Natural killer cell treated with Interleukin-12 subunit alpha and Interleukin-12 subunit beta and Interleukin-15 and Interleukin-18, amount 100 ng/mL, for 72 hours (primary cell): ENCODE measurements around the gene BZW1. TPM values are rescaled to one million over a fixed set of nuclear protein-coding genes. Genes with fewer than 3 reads are reported as not detected.

ENCODE experiments used
- ATAC-seq, 2 donors: fragments of 150-1000 bp; cut with Tn5 transposase in 1 of 2; sonication (Bioruptor Pico), chemical (Tn5 transposase) in 1 of 2; 2 replicates each; pipeline ENCODE4 v1.10.0; 2021
- DNase-seq: peaks from one replicate; pipeline ENCODE4 v3.0.0; 2022; ENCODE audit warnings: low spot score
- H3K27ac Mint-ChIP-seq, 2 donors: 1 replicate in 1 of 2; 2 replicates in 1 of 2; pipeline ENCODE4 v1.8.0; 2022; ENCODE audit warnings: mixed read lengths in 2 of 2, mild to moderate bottlenecking in 1 of 2, moderate library complexity in 1 of 2
- H3K27me3 Mint-ChIP-seq, 2 donors: 1 replicate in 1 of 2; 2 replicates in 1 of 2; pipeline ENCODE4 v1.8.0; 2022; ENCODE audit warnings: mixed read lengths in 2 of 2
- H3K36me3 Mint-ChIP-seq: one replicate; pipeline ENCODE4 v1.8.0; 2022; ENCODE audit warnings: mixed read lengths
- H3K4me1 Mint-ChIP-seq, 2 donors: 1 replicate in 1 of 2; 2 replicates in 1 of 2; pipeline ENCODE4 v1.8.0; 2022; ENCODE audit warnings: low read depth in 2 of 2, mixed read lengths in 2 of 2, mild to moderate bottlenecking in 1 of 2
- H3K4me3 Mint-ChIP-seq: one replicate; pipeline ENCODE4 v1.8.0; 2022; ENCODE audit warnings: mixed read lengths
- H3K9me3 Mint-ChIP-seq: 2 replicates; pipeline ENCODE4 v1.8.0; 2022; ENCODE audit warnings: mixed read lengths
- total RNA-seq, 2 donors: library from RNA; stranded (reverse); gene quantifications; one replicate each; pipeline ENCODE4 v1.2.3, GENCODE V29; 2022

Gene BZW1
- total RNA-seq, 2 donors from 2014 or later: 327 to 422 TPM

DNA sequence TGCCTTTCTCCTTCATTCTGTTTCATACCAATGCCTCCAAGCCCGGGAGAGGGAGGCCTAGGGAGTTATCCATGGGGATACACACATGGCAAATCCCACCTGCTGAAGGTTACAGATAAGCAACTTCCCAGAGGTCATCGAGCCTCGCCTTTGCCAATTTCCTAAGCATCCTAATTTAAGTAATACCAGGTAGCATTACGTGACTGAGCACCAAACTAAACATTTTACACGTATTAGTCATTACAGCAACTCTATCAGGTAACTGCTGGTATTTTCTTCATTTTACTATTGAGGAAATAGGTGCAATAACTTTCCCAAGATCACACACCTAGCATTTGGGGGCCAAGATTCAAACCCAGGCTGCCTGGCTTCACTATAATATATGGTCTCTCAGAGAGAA lies 30.1 kb upstream of the BZW1 start:
- Mint-ChIP-seq H3K27me3 (peaks cover 0 to 3% of the 10 kb centered on the region in 2 donors), H3K27ac (no peak overlapping the region), H3K4me3 (no peak overlapping the region), H3K4me1 (no peaks in the 10 kb centered on the region), H3K36me3 (no peaks in the 10 kb centered on the region), H3K9me3 (no peaks in the 10 kb centered on the region)
- ATAC-seq: no peak
- DNase-seq: no peak

DNA sequence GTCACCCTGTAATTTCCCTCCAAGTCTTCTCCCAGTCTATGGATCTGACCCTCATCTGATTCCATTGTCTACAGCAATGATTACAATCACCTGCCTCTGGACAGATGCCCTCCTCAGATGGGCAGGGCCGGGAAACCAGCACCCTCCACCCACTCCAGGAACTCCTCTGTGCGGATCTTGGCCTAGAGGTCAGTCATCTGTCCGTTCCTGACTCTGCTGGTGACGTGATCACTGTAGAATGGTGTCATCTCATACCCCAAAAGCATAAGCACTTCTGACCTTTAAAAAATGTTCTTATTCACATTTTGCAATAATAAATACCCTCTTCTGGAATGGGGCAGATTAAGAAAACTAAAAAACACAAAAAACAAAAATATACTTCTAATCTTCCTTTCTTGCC lies 29.5 kb upstream of the BZW1 start:
- Mint-ChIP-seq H3K4me1 (no peaks in the 10 kb centered on the region), H3K4me3 (no peak overlapping the region), H3K9me3 (no peaks in the 10 kb centered on the region), H3K27me3 (peaks cover 0 to 3% of the 10 kb centered on the region in 2 donors), H3K36me3 (no peaks in the 10 kb centered on the region), H3K27ac (no peak overlapping the region)
- ATAC-seq (no peak), DNase-seq (no peak)

DNA sequence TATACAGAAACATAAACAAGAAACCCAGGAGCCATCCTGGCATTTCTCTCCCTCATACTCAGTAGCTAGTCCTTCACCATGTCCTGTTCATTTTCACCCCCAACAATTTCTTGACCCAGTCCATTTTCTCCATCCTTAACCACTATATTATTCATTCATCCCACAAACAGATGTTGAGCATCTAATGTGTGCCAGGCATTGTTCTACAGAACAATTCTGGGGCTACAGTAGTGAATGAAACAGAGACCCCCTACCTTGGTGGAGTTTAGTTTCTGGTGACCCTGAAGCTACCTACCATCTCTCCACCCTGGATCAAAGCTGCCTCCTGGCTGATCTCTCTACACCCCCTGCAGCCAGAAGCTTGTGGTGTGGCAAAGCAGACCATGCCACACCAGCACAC lies 27.5 kb upstream of the BZW1 start:
- H3K36me3 Mint-ChIP-seq: no peaks in the 10 kb centered on the region
- no peak overlapping the region for H3K27ac Mint-ChIP-seq
- ATAC-seq (no peak), DNase-seq (no peak)
- H3K27me3 Mint-ChIP-seq: peaks cover 0 to 6% of the 10 kb centered on the region in 2 donors
- no peaks in the 10 kb centered on the region for H3K9me3 Mint-ChIP-seq
- H3K4me3 Mint-ChIP-seq: no peak overlapping the region
- H3K4me1 Mint-ChIP-seq: peaks cover 7 to 12% of the 10 kb centered on the region in 2 donors

DNA sequence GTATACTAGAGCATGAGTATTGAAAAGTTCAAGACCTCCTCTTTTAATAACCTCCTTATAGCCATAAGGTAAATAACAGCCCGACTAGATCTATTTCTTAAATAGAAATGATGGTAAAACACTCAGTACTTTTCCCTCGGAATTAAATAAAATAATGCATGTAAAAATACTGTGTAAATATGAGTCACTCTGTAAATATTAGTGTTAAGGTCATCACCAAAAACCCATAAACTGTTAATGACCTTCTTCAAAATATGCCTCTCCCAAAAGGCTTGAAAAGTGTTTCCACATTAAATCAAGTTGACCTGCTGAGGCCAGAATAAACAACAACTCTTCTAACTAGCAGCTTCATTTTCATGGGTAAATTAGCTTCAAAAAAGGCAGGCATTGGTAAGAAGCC lies 25.3 kb upstream of the BZW1 start:
- peaks cover 7 to 12% of the 10 kb centered on the region in 2 donors for H3K4me1 Mint-ChIP-seq
- no peaks in the 10 kb centered on the region for H3K9me3 Mint-ChIP-seq
- no peak for ATAC-seq
- H3K27me3 Mint-ChIP-seq: peaks cover 0 to 8% of the 10 kb centered on the region in 2 donors
- no peaks in the 10 kb centered on the region for H3K36me3 Mint-ChIP-seq
- no peak overlapping the region for H3K4me3 Mint-ChIP-seq
- no peak overlapping the region for H3K27ac Mint-ChIP-seq
- DNase-seq: no peak

DNA sequence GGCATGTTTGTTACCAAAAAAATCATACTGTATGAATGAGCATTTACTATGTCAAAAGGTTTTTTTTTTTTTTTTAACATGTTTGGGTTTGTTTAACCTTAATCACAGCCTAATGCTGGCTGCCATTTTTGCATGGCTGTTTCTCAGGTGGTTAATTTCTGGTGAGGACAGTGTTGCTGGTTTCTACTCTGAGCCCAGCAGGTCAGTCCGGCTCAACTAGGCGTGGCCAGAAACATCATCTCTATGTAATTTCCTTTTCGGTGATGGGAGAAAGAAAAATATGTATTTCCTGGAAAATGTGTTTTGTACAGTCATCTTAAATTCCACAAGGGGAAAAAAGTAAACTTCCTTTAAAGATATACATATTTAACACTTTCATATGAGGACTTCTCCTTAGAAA lies 24.9 kb upstream of the BZW1 start:
- Mint-ChIP-seq H3K36me3 (no peaks in the 10 kb centered on the region), H3K9me3 (no peaks in the 10 kb centered on the region), H3K4me1 (peaks cover 7 to 12% of the 10 kb centered on the region in 2 donors), H3K27me3 (peaks cover 0 to 9% of the 10 kb centered on the region in 2 donors), H3K4me3 (no peak overlapping the region), H3K27ac (no peak overlapping the region)
- DNase-seq (no peak), ATAC-seq (peak in 1 of 2 donors; percentile 55)

DNA sequence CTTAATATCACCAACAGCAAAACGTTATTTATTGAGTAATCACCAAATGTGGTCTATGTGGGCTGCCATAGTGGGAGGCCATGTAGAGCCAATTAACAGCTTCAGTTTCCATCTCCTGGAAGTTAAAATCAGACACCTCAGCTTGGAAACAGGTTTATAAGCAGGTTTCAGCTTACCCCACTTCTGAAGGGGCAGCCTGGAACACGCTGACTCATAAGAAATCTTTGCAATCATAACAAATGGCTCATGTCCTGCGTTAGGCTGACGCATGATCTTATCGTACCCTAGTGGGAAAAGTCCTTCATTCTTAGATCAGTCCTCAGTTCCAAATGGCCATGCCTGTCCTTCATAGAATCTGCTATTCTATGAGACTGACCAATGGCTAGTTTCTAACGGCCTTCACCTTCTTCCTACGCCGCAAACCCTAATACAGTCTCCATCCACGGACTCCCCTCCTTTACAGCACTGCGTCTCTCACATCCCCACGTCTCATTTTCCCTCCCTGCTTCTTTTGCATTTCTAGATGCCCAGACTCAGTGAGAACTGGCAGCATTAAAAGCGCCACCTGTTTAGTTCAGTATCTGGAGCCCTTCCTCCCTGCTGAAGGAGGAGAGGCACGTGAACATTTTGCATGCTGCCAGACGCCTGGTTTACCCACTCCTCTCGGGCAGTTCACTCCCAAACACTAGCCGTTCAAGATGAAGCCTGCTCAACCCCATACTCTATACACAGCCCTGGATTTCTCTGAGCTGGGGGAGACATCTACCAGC lies 24.2 kb upstream of the BZW1 start:
- H3K4me1 Mint-ChIP-seq: peaks cover 7 to 12% of the 10 kb centered on the region in 2 donors
- no peaks in the 10 kb centered on the region for H3K9me3 Mint-ChIP-seq

DNA sequence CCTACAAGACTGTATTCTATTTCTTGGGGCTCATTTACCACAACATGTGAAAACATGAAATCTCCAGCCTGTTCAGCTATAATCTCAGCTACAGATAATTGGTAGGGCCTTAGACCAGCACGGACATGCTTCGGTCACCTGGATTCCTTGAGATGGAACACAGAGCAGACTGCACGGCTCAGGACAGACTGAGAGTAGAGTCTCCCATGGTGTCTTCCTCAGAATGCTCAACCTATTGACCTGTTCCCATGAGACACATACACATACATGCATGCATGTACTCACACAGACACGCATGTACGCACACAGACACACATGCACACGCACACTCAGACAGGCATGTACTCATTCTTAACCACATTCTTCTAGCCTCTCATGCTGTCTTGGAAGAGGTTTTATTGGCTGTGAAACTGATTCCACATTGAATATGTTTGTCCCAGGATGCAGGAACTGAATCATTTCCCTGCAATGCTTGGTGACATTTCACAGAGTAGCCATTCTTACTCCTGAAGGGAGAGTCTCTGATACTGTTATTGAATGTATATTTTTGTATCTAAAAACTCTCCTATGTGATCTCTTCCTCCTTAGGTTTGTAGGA lies 23.5 kb upstream of the BZW1 start:
- Mint-ChIP-seq H3K9me3 (no peaks in the 10 kb centered on the region), H3K4me3 (no peak overlapping the region), H3K27me3 (peaks cover 0 to 9% of the 10 kb centered on the region in 2 donors), H3K36me3 (no peaks in the 10 kb centered on the region), H3K27ac (peak overlapping the region in 1 of 2 donors; percentile 72), H3K4me1 (peaks cover 7 to 12% of the 10 kb centered on the region in 2 donors)
- DNase-seq (no peak), ATAC-seq (no peak)

More for the DNA sequence above, 24.2 kb upstream of the BZW1 start:
- DNase-seq (no peak), ATAC-seq (peak; percentile 52 to 70)
- Mint-ChIP-seq H3K27me3 (peaks cover 0 to 9% of the 10 kb centered on the region in 2 donors), H3K36me3 (no peaks in the 10 kb centered on the region), H3K27ac (peak overlapping the region in 1 of 2 donors; percentile 72), H3K4me3 (peak overlapping the region; percentile 33)

DNA sequence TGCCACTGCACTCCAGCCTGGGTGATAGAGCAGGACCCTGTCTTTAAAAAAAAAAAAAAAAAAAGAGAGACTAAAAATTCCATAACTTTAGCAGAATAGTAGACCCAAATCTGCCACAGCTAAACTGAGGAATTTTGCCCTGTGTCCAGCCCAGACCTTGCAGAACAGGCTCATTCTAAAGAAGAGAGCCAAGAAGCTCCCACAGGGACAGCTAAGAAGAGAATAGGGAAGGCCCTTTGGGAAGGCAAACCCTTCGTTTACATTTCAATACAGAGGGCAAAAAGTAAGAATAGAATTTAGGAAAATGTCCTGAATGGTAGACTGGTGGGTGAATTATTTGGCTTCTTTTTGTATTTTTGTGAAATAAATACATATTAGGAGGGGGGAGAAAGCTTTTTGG lies 21.5 kb upstream of the BZW1 start:
- ATAC-seq: no peak
- no peak overlapping the region for H3K4me3 Mint-ChIP-seq

DNA sequence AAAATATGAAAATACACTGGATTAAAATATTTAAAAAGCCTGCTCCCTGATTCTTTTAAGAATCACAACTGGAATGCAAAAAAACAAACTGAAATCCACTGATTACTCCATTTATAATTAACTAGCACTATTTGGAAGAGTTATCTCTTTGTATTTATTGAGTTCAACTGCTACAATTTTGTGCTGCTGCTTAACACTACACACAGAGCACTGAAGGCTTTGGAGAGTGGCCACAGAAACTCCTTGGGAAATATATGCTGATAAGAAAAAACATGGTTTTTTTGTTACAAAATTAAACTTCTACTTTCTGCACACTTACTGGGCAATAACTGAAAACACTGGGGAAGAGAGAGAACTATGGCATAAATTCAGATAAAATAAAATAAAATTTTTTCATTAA lies 19.8 kb upstream of the BZW1 start:
- H3K36me3 Mint-ChIP-seq: no peaks in the 10 kb centered on the region
- H3K27me3 Mint-ChIP-seq: peaks cover 0 to 9% of the 10 kb centered on the region in 2 donors
- DNase-seq: no peak
- H3K9me3 Mint-ChIP-seq: no peaks in the 10 kb centered on the region
- H3K4me3 Mint-ChIP-seq: no peak overlapping the region
- H3K4me1 Mint-ChIP-seq: peaks cover 7 to 15% of the 10 kb centered on the region in 2 donors
- no peak overlapping the region for H3K27ac Mint-ChIP-seq
- no peak for ATAC-seq

More for the DNA sequence above, 21.5 kb upstream of the BZW1 start:
- Mint-ChIP-seq H3K27ac (no peak overlapping the region), H3K27me3 (peaks cover 0 to 9% of the 10 kb centered on the region in 2 donors), H3K4me1 (peaks cover 7 to 15% of the 10 kb centered on the region in 2 donors), H3K36me3 (no peaks in the 10 kb centered on the region), H3K9me3 (no peaks in the 10 kb centered on the region)
- no peak for DNase-seq

DNA sequence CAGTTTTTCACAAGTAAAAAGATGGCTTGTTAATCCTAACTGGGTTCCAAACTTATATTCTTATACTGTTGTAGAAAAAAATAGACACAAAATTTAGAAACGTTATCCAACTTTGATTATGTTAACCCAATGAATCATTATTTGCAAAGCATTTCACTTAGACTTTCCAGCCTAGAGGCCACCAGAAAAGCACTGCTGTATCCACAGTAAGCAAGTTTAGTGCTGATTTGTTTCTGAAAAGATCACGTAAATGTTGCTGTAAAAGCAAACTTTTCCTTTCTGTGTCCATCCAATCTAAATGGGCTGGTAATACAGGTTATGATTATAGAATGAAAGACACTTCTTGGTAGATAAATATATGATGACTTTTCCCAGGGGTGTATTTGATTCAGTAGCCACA lies 17.6 kb upstream of the BZW1 start:
- DNase-seq: no peak
- Mint-ChIP-seq H3K4me3 (no peak overlapping the region), H3K27ac (no peak overlapping the region), H3K27me3 (peaks cover 0 to 6% of the 10 kb centered on the region in 2 donors), H3K9me3 (no peaks in the 10 kb centered on the region), H3K4me1 (peaks cover 0 to 6% of the 10 kb centered on the region in 2 donors), H3K36me3 (no peaks in the 10 kb centered on the region)
- no peak for ATAC-seq

DNA sequence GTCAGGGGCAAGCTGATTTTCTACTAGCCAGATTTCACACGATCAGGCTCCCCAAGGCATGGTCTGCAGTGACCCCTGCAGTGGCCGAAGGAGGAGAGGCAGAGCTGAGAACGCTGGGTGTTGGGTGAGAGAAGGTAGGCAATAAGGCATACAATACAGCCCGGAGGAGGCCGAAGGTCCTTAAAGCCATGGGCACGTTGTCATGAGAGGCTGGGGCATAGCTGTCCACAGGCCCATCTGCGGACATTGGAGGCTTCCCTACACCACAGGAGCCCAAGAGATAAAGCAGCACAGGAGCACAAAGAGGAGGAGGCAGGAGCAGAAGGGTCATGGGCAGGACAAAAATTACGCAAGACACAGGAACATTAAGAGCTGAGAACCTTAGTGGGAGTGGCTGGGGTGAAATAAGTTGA lies 16.7 kb upstream of the BZW1 start:
- H3K9me3 Mint-ChIP-seq: no peaks in the 10 kb centered on the region
- ATAC-seq: no peak
- peaks cover 0 to 6% of the 10 kb centered on the region in 2 donors for H3K27me3 Mint-ChIP-seq
- peaks cover 0 to 6% of the 10 kb centered on the region in 2 donors for H3K4me1 Mint-ChIP-seq
- DNase-seq: no peak
- H3K27ac Mint-ChIP-seq: no peak overlapping the region
- H3K4me3 Mint-ChIP-seq: no peak overlapping the region
- no peaks in the 10 kb centered on the region for H3K36me3 Mint-ChIP-seq

DNA sequence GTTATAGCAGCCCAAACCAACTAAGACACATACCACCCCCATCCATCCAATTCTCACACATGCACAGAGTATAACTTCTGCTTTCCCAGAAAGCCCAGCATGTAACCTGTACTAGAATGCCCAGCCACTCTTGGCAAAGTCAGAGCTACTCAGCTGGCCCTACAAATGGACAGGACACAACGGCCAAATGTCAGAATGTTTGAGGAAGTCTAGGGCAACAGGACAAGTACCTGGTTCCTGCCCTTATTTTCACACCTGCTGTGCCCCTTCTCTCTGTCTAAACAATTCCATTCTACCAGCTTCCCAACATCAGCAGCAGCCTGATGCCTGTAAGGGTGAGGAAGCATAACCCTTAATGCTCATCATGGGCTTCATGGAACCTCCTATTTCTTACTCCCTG lies 15.1 kb upstream of the BZW1 start:
- ATAC-seq (no peak), DNase-seq (no peak)
- Mint-ChIP-seq H3K9me3 (peaks cover 1% of the 10 kb centered on the region), H3K4me1 (peaks cover 0 to 6% of the 10 kb centered on the region in 2 donors), H3K36me3 (no peaks in the 10 kb centered on the region), H3K27ac (no peak overlapping the region), H3K4me3 (no peak overlapping the region), H3K27me3 (peaks cover 0 to under 1% of the 10 kb centered on the region in 2 donors)

DNA sequence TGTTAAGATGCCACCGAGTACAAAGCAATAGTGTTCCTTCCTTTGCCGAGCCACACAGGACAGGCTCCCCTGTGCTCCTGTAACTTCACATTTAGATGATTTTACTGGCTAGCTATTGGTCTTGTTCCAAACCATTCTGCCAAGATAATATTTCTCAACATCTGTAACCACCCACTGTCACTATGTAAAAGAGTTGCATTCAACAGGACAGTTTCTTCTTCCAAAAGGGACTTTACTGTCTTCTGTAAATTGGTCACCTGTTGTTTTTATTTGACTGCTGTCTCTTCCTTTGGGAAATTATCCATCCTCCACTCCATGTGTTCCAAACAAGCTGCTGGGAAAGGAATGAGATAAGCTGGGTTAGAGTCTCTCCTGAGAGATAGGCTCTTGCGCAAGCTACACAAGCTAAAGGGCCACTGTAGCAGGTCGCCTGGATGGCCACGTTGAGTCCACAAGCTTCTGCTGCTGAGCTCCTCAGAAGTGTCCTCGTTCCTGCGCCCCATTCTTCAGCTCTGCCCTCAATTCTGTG lies 14.4 kb upstream of the BZW1 start:
- Mint-ChIP-seq H3K4me1 (peaks cover 0 to 6% of the 10 kb centered on the region in 2 donors), H3K9me3 (peaks cover 5% of the 10 kb centered on the region), H3K36me3 (no peaks in the 10 kb centered on the region), H3K27ac (no peak overlapping the region), H3K4me3 (no peak overlapping the region), H3K27me3 (peaks cover 0 to 4% of the 10 kb centered on the region in 2 donors)
- ATAC-seq (no peak), DNase-seq (no peak)

DNA sequence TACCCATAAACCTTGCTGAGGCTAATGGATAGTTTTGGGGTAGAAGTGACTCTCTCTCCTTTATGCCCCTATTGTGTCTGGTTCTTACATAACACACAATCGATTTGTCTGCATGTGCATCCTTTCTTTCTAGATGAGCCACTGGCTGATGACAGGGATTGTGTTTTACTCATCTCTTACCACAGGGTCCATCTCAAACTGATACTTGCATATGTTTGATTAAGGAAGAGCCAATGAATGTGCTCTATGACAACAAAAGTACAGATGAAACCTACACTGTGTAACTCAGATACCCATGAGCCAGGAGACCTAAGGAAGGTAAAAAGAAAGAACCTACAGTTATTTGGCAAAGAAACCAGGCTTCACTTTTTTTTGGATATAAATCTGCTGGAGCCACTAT lies 13.2 kb upstream of the BZW1 start:
- ATAC-seq: peak in 1 of 2 donors; percentile 86

More for the DNA sequence above, 13.2 kb upstream of the BZW1 start:
- no peaks in the 10 kb centered on the region for H3K36me3 Mint-ChIP-seq
- DNase-seq: no peak
- H3K4me3 Mint-ChIP-seq: no peak overlapping the region
- H3K27ac Mint-ChIP-seq: no peak overlapping the region
- H3K27me3 Mint-ChIP-seq: peaks cover 0 to 4% of the 10 kb centered on the region in 2 donors
- peaks cover 5% of the 10 kb centered on the region for H3K9me3 Mint-ChIP-seq
- peaks cover 0 to 6% of the 10 kb centered on the region in 2 donors for H3K4me1 Mint-ChIP-seq
